Right lobe of liver (tissue), 6 donors: ENCODE measurements around the gene EPB41L4B. TPM values are rescaled to one million over a fixed set of nuclear protein-coding genes. Genes with fewer than 3 reads are reported as not detected.

Experiments used
- ATAC-seq, 4 donors: fragments of 200-7000 bp; cut with Tn5 transposase; one replicate each; pipeline ENCODE4 v1.9.1; 2020; ENCODE audit warnings: mild to moderate bottlenecking in 4 of 4, moderate library complexity in 4 of 4
- DNase-seq, 3 donors: peaks; one replicate each; pipeline ENCODE4 v3.0.0-alpha.2; 2020
- H3K27ac ChIP-seq, 3 donors: fragments of 200-600 bp; one replicate each; pipeline ENCODE4 v1.8.0; 2022
- H3K27me3 ChIP-seq, 2 donors: fragments of 200-600 bp; one replicate each; pipeline ENCODE4 v1.8.0; 2022
- H3K36me3 ChIP-seq, 4 donors: fragments of 200-600 bp; sonication (generic) in 1 of 4; one replicate each; pipeline versions ENCODE4 v1.5.1 to v1.8.0; 2017 to 2022; ENCODE audit warnings: control low read depth in 1 of 4
- H3K4me1 ChIP-seq, 4 donors: fragments of 200-600 bp; sonication (generic) in 1 of 4; one replicate each; pipeline versions ENCODE4 v1.5.1 to v1.8.0; 2017 to 2022; ENCODE audit warnings: control low read depth in 1 of 4
- H3K4me3 ChIP-seq, 3 donors: fragments of 200-600 bp; one replicate each; pipeline ENCODE4 v1.8.0; 2022
- H3K9me3 ChIP-seq, 4 donors: fragments of 200-600 bp; sonication (generic) in 1 of 4; one replicate each; pipeline versions ENCODE4 v1.5.1 to v1.8.0; 2017 to 2022; ENCODE audit warnings: control low read depth in 1 of 4
- POLR2A ChIP-seq: fragments of 450-650 bp; IDR thresholded peaks from one replicate; pipeline ENCODE4 v1.6.1; 2017; ENCODE audit warnings: antibody characterized with exemption, mild to moderate bottlenecking
- WGBS: methylation state at CpG from one replicate; pipeline ENCODE4 v1.1.6; 2018; ENCODE audit warnings: low coverage, low lambda C conversion rate; ENCODE audit not compliant: insufficient coverage; ENCODE audit errors: missing lambda C conversion rate; 5-methylcytosine and 5-hydroxymethylcytosine counted together
- intact Hi-C, 2 donors: fragments of 100-400 bp; cut with DNase I; formaldehyde crosslinking; loops; one replicate each; pipeline versions ENCODE4 v1.11.2 to v1.14.1; 2022
- total RNA-seq, 6 experiments: library from RNA; depleted of rRNA in 2 of 6; stranded (reverse); fragments of >200 nt in 2 of 6; fragmentation: NEBNext Ultra II Directional in 3 of 6; extraction: Animal tissue kit (Norgen Biotek cat#: 25700) in 3 of 6; gene quantifications; one replicate each; pipeline versions ENCODE4 v1.1.0 to v1.2.4, GENCODE V29; 2016 to 2023
- TF ChIP-seq, protein P1 (sequence below), 4 donors: fragments of 200-600 bp in 3 of 4; fragments of 450-650 bp in 1 of 4; IDR thresholded peaks; one replicate each; pipeline versions ENCODE4 v1.5.1 to v1.8.0; 2016 to 2022; ENCODE audit warnings: antibody characterized with exemption in 4 of 4, mild to moderate bottlenecking in 2 of 4
- donor health status: DM: no; HTN: yes; CAD: no.
- donor health status: DM: no; HTN: no; CAD: no.
- donor health status: DM: no; HTN: no; CAD: no.
- donor health status: DM: no; HTN: yes; CAD: no.
- donor health status: DM: no; HTN: yes; CAD: no.

The EPB41L4B gene
- total RNA-seq, 6 experiments from 2014 or later, result 29.0 to 89.0 (median 32.4) TPM

DNA sequence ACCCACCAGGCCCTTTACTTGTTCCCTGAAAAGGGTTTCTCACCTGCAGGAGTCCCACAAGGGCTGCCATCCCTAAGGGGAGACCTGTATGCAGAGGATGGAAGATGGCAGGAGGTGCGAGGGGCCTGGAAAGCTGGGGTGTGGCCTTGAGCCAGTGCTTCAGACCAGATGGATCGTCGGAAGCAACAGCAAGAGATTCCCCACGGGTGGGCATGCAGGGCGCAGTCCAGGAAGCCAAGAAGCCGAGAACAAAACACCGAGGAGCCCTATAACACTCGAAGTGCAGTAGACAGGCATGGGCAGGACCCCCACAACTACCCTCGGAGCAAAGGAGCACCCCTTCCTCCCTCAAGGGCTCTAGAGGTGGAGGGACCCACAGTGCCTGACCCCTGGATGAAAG is 129.1 kb downstream of the EPB41L4B start:
- TF ChIP-seq, protein P1, sequence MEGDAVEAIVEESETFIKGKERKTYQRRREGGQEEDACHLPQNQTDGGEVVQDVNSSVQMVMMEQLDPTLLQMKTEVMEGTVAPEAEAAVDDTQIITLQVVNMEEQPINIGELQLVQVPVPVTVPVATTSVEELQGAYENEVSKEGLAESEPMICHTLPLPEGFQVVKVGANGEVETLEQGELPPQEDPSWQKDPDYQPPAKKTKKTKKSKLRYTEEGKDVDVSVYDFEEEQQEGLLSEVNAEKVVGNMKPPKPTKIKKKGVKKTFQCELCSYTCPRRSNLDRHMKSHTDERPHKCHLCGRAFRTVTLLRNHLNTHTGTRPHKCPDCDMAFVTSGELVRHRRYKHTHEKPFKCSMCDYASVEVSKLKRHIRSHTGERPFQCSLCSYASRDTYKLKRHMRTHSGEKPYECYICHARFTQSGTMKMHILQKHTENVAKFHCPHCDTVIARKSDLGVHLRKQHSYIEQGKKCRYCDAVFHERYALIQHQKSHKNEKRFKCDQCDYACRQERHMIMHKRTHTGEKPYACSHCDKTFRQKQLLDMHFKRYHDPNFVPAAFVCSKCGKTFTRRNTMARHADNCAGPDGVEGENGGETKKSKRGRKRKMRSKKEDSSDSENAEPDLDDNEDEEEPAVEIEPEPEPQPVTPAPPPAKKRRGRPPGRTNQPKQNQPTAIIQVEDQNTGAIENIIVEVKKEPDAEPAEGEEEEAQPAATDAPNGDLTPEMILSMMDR (IDR thresholded peaks at IDR 0.05), result no peak
- no peak for TF ChIP-seq POLR2A
- Histone ChIP-seq H3K27me3 (no peaks in the 10 kb centered on the region), H3K4me1 (no peaks in the 10 kb centered on the region), H3K9me3 (no peaks in the 10 kb centered on the region), H3K36me3 (no peaks in the 10 kb centered on the region), H3K27ac (no peak overlapping the region), H3K4me3 (no peak overlapping the region)
- DNase-seq, result no peak
- intact Hi-C loops, result no loop called here
- no peak for ATAC-seq
- WGBS, result no CpG with 5 or more reads among the region's 9 CpGs

DNA sequence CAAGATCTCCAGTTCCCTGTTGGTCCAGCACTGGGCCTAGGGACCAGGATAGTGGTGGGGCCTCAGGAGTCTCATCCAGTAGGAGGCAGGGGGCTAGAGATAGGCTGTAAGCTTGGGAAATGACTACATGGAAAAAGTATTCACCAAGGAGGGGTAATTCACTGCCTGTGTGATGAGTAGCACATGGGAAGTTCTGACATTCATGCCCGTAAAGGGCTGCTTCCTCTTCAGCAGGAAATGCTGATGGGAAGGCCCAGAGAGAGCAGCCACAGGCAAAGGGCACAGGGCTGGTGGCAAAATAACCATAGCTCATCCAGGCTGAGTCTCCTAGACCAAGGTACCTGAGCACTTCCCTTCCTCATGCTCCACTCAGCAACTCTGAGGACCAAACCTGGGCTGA is 130.7 kb downstream of the EPB41L4B start:
- no peaks in the 10 kb centered on the region for H3K27me3 ChIP-seq
- H3K4me3 ChIP-seq, result no peak overlapping the region
- intact Hi-C loops, result no loop called here
- no peaks in the 10 kb centered on the region for H3K36me3 ChIP-seq
- no peak overlapping the region for H3K27ac ChIP-seq
- 57% methylated on average over 1 of the region's 1 CpG for WGBS
- TF ChIP-seq, protein P1 (IDR thresholded peaks at IDR 0.05), result no peak
- TF ChIP-seq POLR2A, result no peak
- no peaks in the 10 kb centered on the region for H3K4me1 ChIP-seq
- no peak for ATAC-seq
- H3K9me3 ChIP-seq, result no peaks in the 10 kb centered on the region
- no peak for DNase-seq

DNA sequence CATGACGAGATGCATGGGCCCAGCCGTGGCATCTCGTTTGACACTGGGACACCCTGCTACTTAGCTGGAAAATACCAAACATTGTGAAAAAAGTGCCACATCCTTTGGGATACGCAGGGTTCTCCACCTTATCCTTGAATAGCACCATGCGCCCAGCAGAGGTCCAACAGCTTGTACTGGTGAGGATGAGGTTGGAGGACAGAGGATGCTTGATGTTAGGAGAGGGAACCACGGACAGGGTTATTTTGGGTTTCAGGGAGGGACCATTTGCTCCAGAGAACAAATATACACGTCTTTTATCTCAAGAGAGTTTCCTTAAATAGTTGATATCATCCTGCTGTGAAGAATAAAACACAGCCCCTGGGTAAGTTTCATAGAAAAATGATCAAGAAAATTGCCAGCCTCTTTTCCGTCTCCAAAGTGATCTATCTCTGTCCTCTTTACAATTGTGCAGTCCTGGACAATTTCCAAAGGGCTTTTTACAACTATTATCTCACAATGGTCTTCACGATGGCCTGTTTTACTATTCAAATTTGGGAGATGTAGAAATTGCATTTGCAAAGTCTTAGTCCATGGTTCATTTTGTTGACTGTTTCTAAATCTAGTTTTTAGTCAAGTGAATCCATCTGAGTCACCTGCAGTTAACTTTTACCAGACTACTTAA is 133.9 kb downstream of the EPB41L4B start:
- H3K4me3 ChIP-seq, result no peak overlapping the region
- H3K27me3 ChIP-seq, result no peaks in the 10 kb centered on the region
- no peak for ATAC-seq
- H3K27ac ChIP-seq, result no peak overlapping the region
- DNase-seq, result no peak
- no peaks in the 10 kb centered on the region for H3K36me3 ChIP-seq
- intact Hi-C loops, result loop anchor here (10.0 kb wide), 1 partner anchor 138 kb away; the partner anchor contains the start of gene EPB41L4B (in 2 of the 2)
- H3K9me3 ChIP-seq, result no peaks in the 10 kb centered on the region
- TF ChIP-seq, protein P1 (IDR thresholded peaks at IDR 0.05), result no peak
- TF ChIP-seq POLR2A, result no peak
- 49% methylated on average over 9 of the region's 9 CpGs for WGBS
- H3K4me1 ChIP-seq, result no peaks in the 10 kb centered on the region

DNA sequence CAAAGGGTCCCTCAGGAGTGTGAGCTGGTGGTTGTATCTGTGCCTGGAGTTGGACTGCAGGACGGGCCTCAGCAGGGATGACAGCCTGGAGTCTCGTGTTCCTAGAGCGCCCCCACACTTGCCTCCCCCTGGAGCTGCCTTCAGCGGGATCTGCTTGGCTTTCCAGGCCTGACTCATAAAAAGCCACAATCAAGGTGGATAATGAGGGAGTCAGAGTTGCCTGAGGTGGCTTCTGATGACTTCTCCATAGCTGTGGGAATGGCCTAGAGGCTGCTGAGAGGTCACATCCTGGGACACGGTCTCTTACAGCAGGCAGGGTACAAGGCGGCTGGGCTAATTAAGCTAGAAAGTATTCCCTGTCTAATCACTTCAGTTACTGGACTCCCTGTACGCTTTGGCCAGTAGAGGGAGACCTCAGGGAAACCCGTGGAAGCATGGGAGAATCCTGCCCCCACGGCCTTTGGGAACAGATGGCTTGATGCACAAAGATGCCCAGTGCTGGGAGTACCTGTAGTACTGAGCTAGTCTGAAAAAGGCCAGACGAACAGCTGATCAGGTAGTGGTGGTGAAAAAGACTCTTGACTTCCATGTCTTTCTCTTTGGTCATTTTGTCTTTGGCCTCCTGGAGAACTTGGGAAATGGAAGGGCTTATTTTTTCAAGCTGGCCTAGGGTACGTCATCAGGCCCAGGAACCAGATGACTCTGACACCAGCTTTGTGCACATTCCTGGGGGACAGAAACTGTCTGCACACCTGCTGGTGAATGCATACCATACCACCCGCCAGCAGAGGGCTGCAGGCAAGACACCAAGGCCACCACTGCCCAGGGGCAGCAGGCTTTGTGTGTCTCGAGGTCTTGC is 137.7 kb downstream of the EPB41L4B start:
- no peaks in the 10 kb centered on the region for H3K36me3 ChIP-seq
- DNase-seq (peak in 2 of 3 donors; percentile 40 to 58), ATAC-seq (peak; percentile 79 to 87 (median 84))
- H3K27me3 ChIP-seq, result no peaks in the 10 kb centered on the region
- TF ChIP-seq, protein P1 (IDR thresholded peaks at IDR 0.05), result peak; percentile 37 to 51 (median 45)
- TF ChIP-seq POLR2A, result no peak
- H3K27ac ChIP-seq, result no peak overlapping the region
- WGBS, result 61% methylated on average over 6 of the region's 13 CpGs
- H3K9me3 ChIP-seq, result no peaks in the 10 kb centered on the region
- no peak overlapping the region for H3K4me3 ChIP-seq
- H3K4me1 ChIP-seq, result no peaks in the 10 kb centered on the region
- intact Hi-C loops, result loop anchor here (10.0 kb wide), 1 partner anchor 142 kb away; the partner anchor contains the start of gene EPB41L4B (in 2 of the 2)
